ENCODE data around the gene PLA2G4B. TPM values are rescaled to one million over a fixed set of nuclear protein-coding genes. Genes with fewer than 3 reads are reported as not detected.

The PLA2G4B gene
- total RNA-seq, 6 experiments from 2014 or later, result 1.6 to 3.0 (median 2.7) TPM

DNA sequence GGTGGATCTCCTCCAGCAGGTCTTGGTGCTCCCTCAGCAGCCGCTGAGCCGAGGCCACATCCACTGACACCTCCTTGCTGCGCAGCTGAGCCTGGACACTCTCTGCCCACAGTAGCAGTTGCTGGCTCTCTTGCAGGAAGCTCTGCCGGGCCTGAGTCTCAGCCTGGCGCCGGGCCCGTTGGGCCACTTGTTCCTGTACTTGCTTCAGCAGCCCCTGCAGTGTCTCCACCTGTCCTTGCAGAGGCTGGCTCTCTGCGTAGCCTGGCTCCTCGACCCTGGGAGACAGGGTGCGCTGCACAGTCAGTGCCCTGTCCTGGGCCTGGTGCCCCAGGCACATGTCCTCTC is 39.7 kb downstream of the PLA2G4B start:
- H3K9me3 Mint-ChIP-seq, result no peaks in the 10 kb centered on the region
- no peaks in the 10 kb centered on the region for H3K4me1 Mint-ChIP-seq (ENCODE audit: low read depth)
- no peak for DNase-seq
- H3K4me3 Mint-ChIP-seq, result no peak overlapping the region
- TF ChIP-seq, protein P1, sequence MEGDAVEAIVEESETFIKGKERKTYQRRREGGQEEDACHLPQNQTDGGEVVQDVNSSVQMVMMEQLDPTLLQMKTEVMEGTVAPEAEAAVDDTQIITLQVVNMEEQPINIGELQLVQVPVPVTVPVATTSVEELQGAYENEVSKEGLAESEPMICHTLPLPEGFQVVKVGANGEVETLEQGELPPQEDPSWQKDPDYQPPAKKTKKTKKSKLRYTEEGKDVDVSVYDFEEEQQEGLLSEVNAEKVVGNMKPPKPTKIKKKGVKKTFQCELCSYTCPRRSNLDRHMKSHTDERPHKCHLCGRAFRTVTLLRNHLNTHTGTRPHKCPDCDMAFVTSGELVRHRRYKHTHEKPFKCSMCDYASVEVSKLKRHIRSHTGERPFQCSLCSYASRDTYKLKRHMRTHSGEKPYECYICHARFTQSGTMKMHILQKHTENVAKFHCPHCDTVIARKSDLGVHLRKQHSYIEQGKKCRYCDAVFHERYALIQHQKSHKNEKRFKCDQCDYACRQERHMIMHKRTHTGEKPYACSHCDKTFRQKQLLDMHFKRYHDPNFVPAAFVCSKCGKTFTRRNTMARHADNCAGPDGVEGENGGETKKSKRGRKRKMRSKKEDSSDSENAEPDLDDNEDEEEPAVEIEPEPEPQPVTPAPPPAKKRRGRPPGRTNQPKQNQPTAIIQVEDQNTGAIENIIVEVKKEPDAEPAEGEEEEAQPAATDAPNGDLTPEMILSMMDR (IDR thresholded peaks at IDR 0.05), result no peak
- H3K27ac Mint-ChIP-seq, result no peak overlapping the region
- peaks cover 15% of the 10 kb centered on the region for H3K27me3 Mint-ChIP-seq (ENCODE audit: insufficient read depth)
- H3K36me3 Mint-ChIP-seq (ENCODE audit: low read depth), result no peaks in the 10 kb centered on the region

DNA sequence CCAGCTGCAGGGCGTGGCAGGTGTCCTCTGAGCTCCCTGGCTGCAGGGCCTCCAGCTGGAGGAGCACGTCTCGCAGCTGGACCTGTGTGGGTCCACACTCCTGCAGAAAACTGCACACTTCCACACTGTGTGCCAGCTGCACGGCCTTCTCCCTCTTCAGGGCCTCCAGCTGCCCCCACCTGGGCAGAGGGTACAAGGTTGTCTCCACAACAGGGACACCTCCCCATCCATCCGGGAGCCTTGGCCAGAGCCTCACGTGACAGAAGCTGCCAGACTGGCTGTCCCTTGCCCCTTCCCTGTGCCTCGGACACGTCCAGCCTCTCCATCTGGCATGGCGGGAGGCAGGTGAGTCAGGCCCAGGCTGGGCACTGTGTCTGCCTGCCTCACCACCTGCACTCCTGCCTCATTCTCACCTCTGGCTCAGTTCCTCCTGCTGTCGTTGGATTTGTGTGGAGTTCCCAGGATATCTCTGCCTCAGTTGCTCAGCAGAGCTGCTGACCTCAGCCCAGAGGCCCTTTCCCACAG is 40.7 kb downstream of the PLA2G4B start:
- no peaks in the 10 kb centered on the region for H3K9me3 Mint-ChIP-seq
- H3K27ac Mint-ChIP-seq, result no peak overlapping the region
- TF ChIP-seq, protein P1 (IDR thresholded peaks at IDR 0.05), result no peak
- DNase-seq, result no peak
- no peak overlapping the region for H3K4me3 Mint-ChIP-seq
- H3K4me1 Mint-ChIP-seq (ENCODE audit: low read depth), result no peaks in the 10 kb centered on the region
- H3K36me3 Mint-ChIP-seq (ENCODE audit: low read depth), result no peaks in the 10 kb centered on the region
- peaks cover 12% of the 10 kb centered on the region for H3K27me3 Mint-ChIP-seq (ENCODE audit: insufficient read depth)

DNA sequence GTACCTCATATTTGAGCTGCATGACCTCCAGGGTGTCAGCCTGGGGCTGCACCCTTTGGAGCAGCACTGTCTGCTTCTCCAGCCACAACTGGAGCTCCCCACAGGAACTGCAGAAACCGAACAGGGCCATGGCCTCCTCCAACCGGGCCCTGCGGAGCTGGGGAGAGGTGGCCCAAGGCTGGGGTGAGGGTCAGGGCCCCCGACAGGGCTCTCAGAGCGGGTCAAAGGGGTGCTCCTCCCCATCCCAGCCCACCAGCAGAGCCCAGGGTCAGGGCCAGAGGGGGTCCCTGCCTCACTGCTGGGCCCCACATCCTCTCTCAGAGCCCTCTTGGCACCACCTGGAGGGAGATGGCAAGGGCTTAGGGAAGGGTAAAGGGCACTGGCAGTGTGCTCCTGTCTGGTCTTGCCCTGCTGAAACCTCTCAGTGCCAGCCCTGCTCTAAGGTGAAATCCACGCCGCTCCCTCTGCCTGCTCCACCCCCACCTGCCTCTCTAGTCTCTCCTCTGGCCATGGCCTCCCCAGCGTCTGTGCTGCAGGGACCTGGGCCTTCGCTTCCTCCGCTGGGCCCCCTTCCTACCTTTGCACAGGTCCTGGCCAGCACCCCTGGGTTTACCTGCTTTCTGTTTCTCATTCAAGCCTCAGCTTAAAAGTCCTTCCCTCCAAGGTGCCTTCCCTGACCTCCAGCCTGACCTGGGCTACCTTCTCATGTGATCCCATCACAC is 41.7 kb downstream of the PLA2G4B start:
- Mint-ChIP-seq H3K4me1 (ENCODE audit: low read depth) (no peaks in the 10 kb centered on the region), H3K36me3 (ENCODE audit: low read depth) (no peaks in the 10 kb centered on the region), H3K4me3 (no peak overlapping the region), H3K27me3 (ENCODE audit: insufficient read depth) (peaks cover 13% of the 10 kb centered on the region), H3K27ac (no peak overlapping the region), H3K9me3 (no peaks in the 10 kb centered on the region)
- no peak for DNase-seq
- TF ChIP-seq, protein P1 (IDR thresholded peaks at IDR 0.05), result no peak

DNA sequence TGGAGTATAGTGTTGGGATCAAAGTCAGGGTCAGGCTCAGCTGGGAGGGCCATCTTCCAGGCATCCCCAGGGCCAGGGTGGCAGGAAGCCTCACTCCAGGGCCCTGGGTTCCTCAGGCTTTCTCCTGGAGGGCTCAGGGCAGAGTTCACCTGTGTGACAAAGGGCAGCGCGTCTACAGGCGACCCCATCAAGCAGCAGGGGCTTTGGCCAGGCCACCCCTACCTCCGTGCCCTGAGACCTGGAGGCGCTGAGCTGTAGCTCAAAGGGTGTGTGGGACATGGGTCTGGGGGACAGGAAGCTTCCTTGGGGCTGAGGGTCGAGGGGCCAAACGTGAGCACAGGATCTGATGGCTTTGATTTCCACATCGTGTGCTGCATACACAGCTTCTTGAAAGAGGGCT is 42.4 kb downstream of the PLA2G4B start:
- Mint-ChIP-seq H3K4me1 (ENCODE audit: low read depth) (no peaks in the 10 kb centered on the region), H3K9me3 (no peaks in the 10 kb centered on the region), H3K27ac (no peak overlapping the region), H3K4me3 (no peak overlapping the region), H3K36me3 (ENCODE audit: low read depth) (no peaks in the 10 kb centered on the region), H3K27me3 (ENCODE audit: insufficient read depth) (peaks cover 13% of the 10 kb centered on the region)
- TF ChIP-seq, protein P1 (IDR thresholded peaks at IDR 0.05), result no peak
- DNase-seq, result no peak

DNA sequence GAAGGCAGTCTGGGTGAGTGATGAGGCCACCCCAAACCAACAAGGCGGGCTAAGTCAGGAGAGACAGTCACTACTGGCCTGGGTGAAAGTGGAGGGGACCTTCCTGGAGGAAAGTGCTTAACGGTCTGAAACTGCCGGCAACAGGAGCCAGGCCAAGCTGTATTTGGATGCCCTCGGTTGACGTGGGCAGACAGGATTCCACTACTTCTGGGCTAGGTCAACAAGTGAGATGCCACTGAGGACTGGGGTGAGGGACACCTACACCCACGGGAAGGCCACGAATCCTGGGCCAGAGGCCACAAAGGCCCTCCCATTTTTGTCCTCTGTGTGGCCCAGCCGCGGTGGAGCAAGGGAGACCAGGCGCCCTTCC is 42.9 kb downstream of the PLA2G4B start:
- DNase-seq, result no peak
- Mint-ChIP-seq H3K9me3 (no peaks in the 10 kb centered on the region), H3K4me1 (ENCODE audit: low read depth) (no peaks in the 10 kb centered on the region), H3K36me3 (ENCODE audit: low read depth) (no peaks in the 10 kb centered on the region), H3K4me3 (no peak overlapping the region), H3K27me3 (ENCODE audit: insufficient read depth) (peaks cover 13% of the 10 kb centered on the region), H3K27ac (no peak overlapping the region)
- TF ChIP-seq, protein P1 (IDR thresholded peaks at IDR 0.05), result no peak
